Thyroid gland (tissue), 4 donors: ENCODE data around the gene CCSAP.

Experiments
- POLR2A ChIP-seq, 2 donors: fragments of 450-650 bp; IDR thresholded peaks; one replicate each; pipeline ENCODE4 v1.6.1; 2017; ENCODE audit warnings: antibody characterized with exemption in 2 of 2, mild to moderate bottlenecking in 2 of 2, moderate library complexity in 1 of 2
- TF ChIP-seq, protein P1 (sequence below), 6 experiments: fragments of 200-600 bp in 3 of 6; fragments of 450-650 bp in 3 of 6; sonication (generic) in 3 of 6; IDR thresholded peaks; one replicate each; pipeline ENCODE4 v1.5.1; 2016 to 2019; ENCODE audit warnings: antibody characterized with exemption in 6 of 6, mild to moderate bottlenecking in 2 of 6, inconsistent platforms in 1 of 6, moderate library complexity in 1 of 6

DNA sequence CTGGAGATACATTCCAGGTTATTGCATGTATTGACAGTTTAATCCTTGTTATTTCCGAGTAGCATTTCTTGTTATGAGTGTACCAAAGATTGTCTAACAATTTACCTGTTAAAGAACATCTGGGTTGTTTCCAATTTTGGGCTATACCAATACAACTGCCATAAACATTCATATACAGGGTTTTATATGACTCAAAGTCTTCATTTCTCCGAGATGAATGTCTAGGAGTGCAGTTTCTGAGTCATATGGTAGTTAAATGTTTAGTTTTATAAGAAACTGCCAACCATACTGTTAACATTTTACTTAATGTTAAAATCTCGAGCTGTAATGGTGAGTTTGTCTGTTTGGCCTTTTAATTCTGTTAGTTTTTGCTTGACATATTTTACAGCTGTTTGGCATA is 61.9 kb downstream of the CCSAP start:
- TF ChIP-seq, protein P1, sequence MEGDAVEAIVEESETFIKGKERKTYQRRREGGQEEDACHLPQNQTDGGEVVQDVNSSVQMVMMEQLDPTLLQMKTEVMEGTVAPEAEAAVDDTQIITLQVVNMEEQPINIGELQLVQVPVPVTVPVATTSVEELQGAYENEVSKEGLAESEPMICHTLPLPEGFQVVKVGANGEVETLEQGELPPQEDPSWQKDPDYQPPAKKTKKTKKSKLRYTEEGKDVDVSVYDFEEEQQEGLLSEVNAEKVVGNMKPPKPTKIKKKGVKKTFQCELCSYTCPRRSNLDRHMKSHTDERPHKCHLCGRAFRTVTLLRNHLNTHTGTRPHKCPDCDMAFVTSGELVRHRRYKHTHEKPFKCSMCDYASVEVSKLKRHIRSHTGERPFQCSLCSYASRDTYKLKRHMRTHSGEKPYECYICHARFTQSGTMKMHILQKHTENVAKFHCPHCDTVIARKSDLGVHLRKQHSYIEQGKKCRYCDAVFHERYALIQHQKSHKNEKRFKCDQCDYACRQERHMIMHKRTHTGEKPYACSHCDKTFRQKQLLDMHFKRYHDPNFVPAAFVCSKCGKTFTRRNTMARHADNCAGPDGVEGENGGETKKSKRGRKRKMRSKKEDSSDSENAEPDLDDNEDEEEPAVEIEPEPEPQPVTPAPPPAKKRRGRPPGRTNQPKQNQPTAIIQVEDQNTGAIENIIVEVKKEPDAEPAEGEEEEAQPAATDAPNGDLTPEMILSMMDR (IDR thresholded peaks at IDR 0.05): no peak
- TF ChIP-seq POLR2A (IDR thresholded peaks at IDR 0.05): no peak
